Naive thymus-derived CD8-positive, alpha-beta T cell (primary cell): ENCODE measurements around the gene GRIN2C. TPM values are rescaled to one million over a fixed set of nuclear protein-coding genes. Genes with fewer than 3 reads are reported as not detected.

Experiments
- ATAC-seq, 2 donors: fragments of 150-1000 bp; cut with Tn5 transposase in 1 of 2; sonication (Bioruptor Pico), chemical (Tn5 transposase) in 1 of 2; 1 replicate in 1 of 2; 2 replicates in 1 of 2; pipeline ENCODE4 v1.10.0; 2021; ENCODE audit warnings: mild to moderate bottlenecking in 2 of 2, moderate library complexity in 2 of 2
- POLR2A ChIA-PET: fragments of 350-600 bp; sonication (Branson Sonifier 250); formaldehyde crosslinking; loops from one replicate; lab custom pipeline; 2021; ENCODE audit warnings: antibody characterized with exemption; lab: Charles Lee
- DNase-seq, 10 donors: peaks; one replicate each; pipeline versions ENCODE4 v3.0.0 to v3.0.0-alpha.2; 2020 to 2022
- H3K27ac Mint-ChIP-seq, 10 donors: one replicate each; pipeline ENCODE4 v1.8.0; 2020 to 2022; ENCODE audit warnings: mild to moderate bottlenecking in 10 of 10, mixed read lengths in 10 of 10, moderate library complexity in 4 of 10, inconsistent platforms in 1 of 10
- H3K27me3 Mint-ChIP-seq, 5 donors: one replicate each; pipeline ENCODE4 v1.8.0; 2021 to 2022; ENCODE audit warnings: mixed read lengths in 5 of 5
- H3K36me3 Mint-ChIP-seq, 3 donors: one replicate each; pipeline ENCODE4 v1.8.0; 2020 to 2022; ENCODE audit warnings: mixed read lengths in 3 of 3, mild to moderate bottlenecking in 2 of 3, inconsistent platforms in 1 of 3
- H3K4me1 Mint-ChIP-seq, 4 donors: one replicate each; pipeline ENCODE4 v1.8.0; 2021 to 2022; ENCODE audit warnings: mixed read lengths in 4 of 4
- H3K4me3 Mint-ChIP-seq, 10 donors: one replicate each; pipeline ENCODE4 v1.8.0; 2020 to 2022; ENCODE audit warnings: mild to moderate bottlenecking in 10 of 10, mixed read lengths in 10 of 10, moderate library complexity in 6 of 10, inconsistent platforms in 1 of 10
- H3K9me3 Mint-ChIP-seq, 9 donors: one replicate each; pipeline ENCODE4 v1.8.0; 2020 to 2022; ENCODE audit warnings: mixed read lengths in 9 of 9, mild to moderate bottlenecking in 3 of 9, inconsistent platforms in 1 of 9, moderate library complexity in 1 of 9
- polyA plus RNA-seq, 3 donors: library from polyadenylated mRNA; unstranded; fragments of 300-500 nt; fragmentation: Illumina TruSeq; gene quantifications; one replicate each; pipeline ENCODE4 v1.2.3, GENCODE V29; 2021
- total RNA-seq, 8 experiments: library from RNA in 2 of 8; stranded (reverse) in 2 of 8; gene quantifications; one replicate each; pipeline ENCODE4 v1.2.3 and lab custom pipeline; 2021 to 2026

GRIN2C gene
- total and polyA plus RNA-seq, 5 experiments from 2014 or later: 0.08 TPM; not detected in 3

GRCh38 chr17:74808714-74809430, 50.8 kb downstream of the GRIN2C start:
- no peak for DNase-seq
- Mint-ChIP-seq H3K27ac (no peak overlapping the region), H3K9me3 (no peaks in the 10 kb centered on the region), H3K27me3 (no peaks in the 10 kb centered on the region), H3K4me1 (peaks cover 0 to 3% (median under 1%) of the 10 kb centered on the region in 4 donors), H3K36me3 (peaks cover 3 to 53% (median 4%) of the 10 kb centered on the region in 3 donors), H3K4me3 (no peak overlapping the region)
- no peak for ATAC-seq
- POLR2A ChIA-PET: no interaction called here

- POLR2A ChIA-PET: no interaction called here
- Mint-ChIP-seq H3K4me3 (no peak overlapping the region), H3K36me3 (peaks cover 4 to 51% (median 4%) of the 10 kb centered on the region in 3 donors), H3K9me3 (no peaks in the 10 kb centered on the region), H3K4me1 (peaks cover 0 to 3% (median under 1%) of the 10 kb centered on the region in 4 donors), H3K27me3 (no peaks in the 10 kb centered on the region), H3K27ac (no peak overlapping the region)
- DNase-seq: no peak
- no peak for ATAC-seq
Measured at GRCh38 chr17:74807925-74808324, 51.8 kb downstream of the GRIN2C start.

GRCh38 chr17:74807441-74807840, 52.2 kb downstream of the GRIN2C start:
- no peak for ATAC-seq
- POLR2A ChIA-PET: no interaction called here

GRCh38 chr17:74806334-74806733, 53.4 kb downstream of the GRIN2C start:
- H3K36me3 Mint-ChIP-seq: peaks cover 4 to 57% (median 4%) of the 10 kb centered on the region in 3 donors
- H3K4me1 Mint-ChIP-seq: peaks cover 0 to 3% (median under 1%) of the 10 kb centered on the region in 4 donors
- H3K9me3 Mint-ChIP-seq: no peaks in the 10 kb centered on the region
- no peak for ATAC-seq
- no peaks in the 10 kb centered on the region for H3K27me3 Mint-ChIP-seq
- H3K27ac Mint-ChIP-seq: no peak overlapping the region
- no peak overlapping the region for H3K4me3 Mint-ChIP-seq
- DNase-seq: no peak
- POLR2A ChIA-PET: interaction anchor here (1.2 kb wide), 1 partner anchor 13 kb away, joined by 3 read pairs; no protein-coding TSS in a partner anchor

More at GRCh38 chr17:74807441-74807840, 52.2 kb downstream of the GRIN2C start:
- no peak overlapping the region for H3K4me3 Mint-ChIP-seq
- H3K27me3 Mint-ChIP-seq: no peaks in the 10 kb centered on the region
- H3K4me1 Mint-ChIP-seq: peaks cover 0 to 3% (median under 1%) of the 10 kb centered on the region in 4 donors
- H3K36me3 Mint-ChIP-seq: peaks cover 4 to 50% (median 4%) of the 10 kb centered on the region in 3 donors
- DNase-seq: no peak
- peak overlapping the region in 1 of 10 donors; percentile 52 for H3K27ac Mint-ChIP-seq
- H3K9me3 Mint-ChIP-seq: no peaks in the 10 kb centered on the region

- peaks cover 4 to 54% (median 6%) of the 10 kb centered on the region in 3 donors for H3K36me3 Mint-ChIP-seq
- H3K9me3 Mint-ChIP-seq: no peaks in the 10 kb centered on the region
- POLR2A ChIA-PET: interaction anchor here (0.6 to 1.2 kb wide), 2 partner anchors 13 to 27 kb away, joined by 3 to 5 read pairs; no protein-coding TSS in a partner anchor
Measured at GRCh38 chr17:74805591-74805991, 54.1 kb downstream of the GRIN2C start.

GRCh38 chr17:74804683-74805082, 55.0 kb downstream of the GRIN2C start:
- POLR2A ChIA-PET: no interaction called here
- peaks cover 0 to 1% (median under 1%) of the 10 kb centered on the region in 4 donors for H3K4me1 Mint-ChIP-seq
- H3K9me3 Mint-ChIP-seq: no peaks in the 10 kb centered on the region
- H3K36me3 Mint-ChIP-seq: peaks cover 4 to 54% (median 13%) of the 10 kb centered on the region in 3 donors
- no peak overlapping the region for H3K4me3 Mint-ChIP-seq
- DNase-seq: no peak
- H3K27ac Mint-ChIP-seq: no peak overlapping the region
- ATAC-seq: no peak
- H3K27me3 Mint-ChIP-seq: no peaks in the 10 kb centered on the region

More at GRCh38 chr17:74805591-74805991, 54.1 kb downstream of the GRIN2C start:
- H3K27me3 Mint-ChIP-seq: no peaks in the 10 kb centered on the region
- ATAC-seq (no peak), DNase-seq (no peak)
- H3K4me1 Mint-ChIP-seq: peaks cover 0 to 3% (median under 1%) of the 10 kb centered on the region in 4 donors
- no peak overlapping the region for H3K4me3 Mint-ChIP-seq
- H3K27ac Mint-ChIP-seq: no peak overlapping the region

GRCh38 chr17:74803971-74804370, 55.7 kb downstream of the GRIN2C start:
- Mint-ChIP-seq H3K4me1 (peaks cover 0 to 2% (median under 1%) of the 10 kb centered on the region in 4 donors), H3K27me3 (no peaks in the 10 kb centered on the region), H3K9me3 (no peaks in the 10 kb centered on the region), H3K36me3 (peaks cover 4 to 59% (median 14%) of the 10 kb centered on the region in 3 donors), H3K4me3 (no peak overlapping the region), H3K27ac (no peak overlapping the region)
- ATAC-seq (no peak), DNase-seq (no peak)
- POLR2A ChIA-PET: no interaction called here

- no peaks in the 10 kb centered on the region for H3K9me3 Mint-ChIP-seq
- H3K36me3 Mint-ChIP-seq: peaks cover 4 to 63% (median 15%) of the 10 kb centered on the region in 3 donors
- H3K4me1 Mint-ChIP-seq: peaks cover 0 to 2% (median 0%) of the 10 kb centered on the region in 4 donors
- no peak overlapping the region for H3K27ac Mint-ChIP-seq
- POLR2A ChIA-PET: no interaction called here
- H3K4me3 Mint-ChIP-seq: no peak overlapping the region
- ATAC-seq (no peak), DNase-seq (no peak)
- no peaks in the 10 kb centered on the region for H3K27me3 Mint-ChIP-seq
Measured at GRCh38 chr17:74803388-74803930, 56.2 kb downstream of the GRIN2C start.

- POLR2A ChIA-PET: no interaction called here
- ATAC-seq (no peak), DNase-seq (no peak)
- H3K4me3 Mint-ChIP-seq: no peak overlapping the region
- H3K27me3 Mint-ChIP-seq: no peaks in the 10 kb centered on the region
- H3K9me3 Mint-ChIP-seq: no peaks in the 10 kb centered on the region
- no peak overlapping the region for H3K27ac Mint-ChIP-seq
- peaks cover 4 to 69% (median 19%) of the 10 kb centered on the region in 3 donors for H3K36me3 Mint-ChIP-seq
- peaks cover 2 to 5% (median 3%) of the 10 kb centered on the region in 4 donors for H3K4me1 Mint-ChIP-seq
Measured at GRCh38 chr17:74801896-74802295, 57.8 kb downstream of the GRIN2C start.

- ATAC-seq: no peak
- peaks cover 4 to 79% (median 25%) of the 10 kb centered on the region in 3 donors for H3K36me3 Mint-ChIP-seq
- H3K27me3 Mint-ChIP-seq: no peaks in the 10 kb centered on the region
- H3K4me1 Mint-ChIP-seq: peaks cover 2 to 6% (median 3%) of the 10 kb centered on the region in 4 donors
- DNase-seq: no peak
- H3K9me3 Mint-ChIP-seq: no peaks in the 10 kb centered on the region
- no peak overlapping the region for H3K27ac Mint-ChIP-seq
- POLR2A ChIA-PET: no interaction called here
- no peak overlapping the region for H3K4me3 Mint-ChIP-seq
Measured at GRCh38 chr17:74800531-74800930, 59.2 kb downstream of the GRIN2C start.

- peaks cover 4 to 83% (median 31%) of the 10 kb centered on the region in 3 donors for H3K36me3 Mint-ChIP-seq
- DNase-seq (no peak), ATAC-seq (no peak)
- H3K27me3 Mint-ChIP-seq: no peaks in the 10 kb centered on the region
- POLR2A ChIA-PET: no interaction called here
- H3K4me3 Mint-ChIP-seq: no peak overlapping the region
- no peak overlapping the region for H3K27ac Mint-ChIP-seq
- no peaks in the 10 kb centered on the region for H3K9me3 Mint-ChIP-seq
- H3K4me1 Mint-ChIP-seq: peaks cover 2 to 7% (median 4%) of the 10 kb centered on the region in 4 donors
Measured at GRCh38 chr17:74799097-74799496, 60.6 kb downstream of the GRIN2C start.

GRCh38 chr17:74798239-74798707, 61.4 kb downstream of the GRIN2C start:
- no peak overlapping the region for H3K27ac Mint-ChIP-seq
- POLR2A ChIA-PET: no interaction called here

GRCh38 chr17:74797824-74798223, 61.9 kb downstream of the GRIN2C start:
- peaks cover 2 to 7% (median 4%) of the 10 kb centered on the region in 4 donors for H3K4me1 Mint-ChIP-seq
- POLR2A ChIA-PET: no interaction called here
- no peaks in the 10 kb centered on the region for H3K9me3 Mint-ChIP-seq
- H3K27me3 Mint-ChIP-seq: no peaks in the 10 kb centered on the region
- DNase-seq: no peak
- peaks cover 0 to 81% (median 35%) of the 10 kb centered on the region in 3 donors for H3K36me3 Mint-ChIP-seq
- H3K4me3 Mint-ChIP-seq: no peak overlapping the region
- no peak for ATAC-seq
- no peak overlapping the region for H3K27ac Mint-ChIP-seq

More at GRCh38 chr17:74798239-74798707, 61.4 kb downstream of the GRIN2C start:
- Mint-ChIP-seq H3K36me3 (peaks cover 0 to 81% (median 32%) of the 10 kb centered on the region in 3 donors), H3K4me3 (no peak overlapping the region), H3K4me1 (peaks cover 2 to 7% (median 4%) of the 10 kb centered on the region in 4 donors), H3K27me3 (no peaks in the 10 kb centered on the region), H3K9me3 (no peaks in the 10 kb centered on the region)
- no peak for DNase-seq
- no peak for ATAC-seq
